Tibial nerve (tissue), 3 donors: Measurements from ENCODE around the gene SPTBN1.

Source experiments
- CTCF ChIP-seq, 5 experiments: fragments of 200-600 bp in 3 of 5; fragments of 450-650 bp in 2 of 5; sonication (generic) in 3 of 5; IDR thresholded peaks; one replicate each; pipeline ENCODE4 v1.5.1; 2016 to 2019; ENCODE audit warnings: antibody characterized with exemption in 5 of 5, mild to moderate bottlenecking in 3 of 5, moderate library complexity in 2 of 5
- POLR2A ChIP-seq, 2 donors: fragments of 450-650 bp; IDR thresholded peaks; one replicate each; pipeline ENCODE4 v1.6.1; 2017; ENCODE audit warnings: antibody characterized with exemption in 2 of 2, mild to moderate bottlenecking in 2 of 2, moderate library complexity in 2 of 2

- TF ChIP-seq CTCF (IDR thresholded peaks at IDR 0.05) (no peak), POLR2A (IDR thresholded peaks at IDR 0.05) (no peak)
These were observed 83.6 kb downstream of the SPTBN1 start for GRCh38 chr2:54539683-54540082.
